ENCODE measurements around the gene ENTPD8.
"Not testable (repeated sequence)": the region's sequence is repeated elsewhere in the genome, so short reads cannot be mapped to it uniquely, and the experiment has no call there.

The ENTPD8 gene

DNA sequence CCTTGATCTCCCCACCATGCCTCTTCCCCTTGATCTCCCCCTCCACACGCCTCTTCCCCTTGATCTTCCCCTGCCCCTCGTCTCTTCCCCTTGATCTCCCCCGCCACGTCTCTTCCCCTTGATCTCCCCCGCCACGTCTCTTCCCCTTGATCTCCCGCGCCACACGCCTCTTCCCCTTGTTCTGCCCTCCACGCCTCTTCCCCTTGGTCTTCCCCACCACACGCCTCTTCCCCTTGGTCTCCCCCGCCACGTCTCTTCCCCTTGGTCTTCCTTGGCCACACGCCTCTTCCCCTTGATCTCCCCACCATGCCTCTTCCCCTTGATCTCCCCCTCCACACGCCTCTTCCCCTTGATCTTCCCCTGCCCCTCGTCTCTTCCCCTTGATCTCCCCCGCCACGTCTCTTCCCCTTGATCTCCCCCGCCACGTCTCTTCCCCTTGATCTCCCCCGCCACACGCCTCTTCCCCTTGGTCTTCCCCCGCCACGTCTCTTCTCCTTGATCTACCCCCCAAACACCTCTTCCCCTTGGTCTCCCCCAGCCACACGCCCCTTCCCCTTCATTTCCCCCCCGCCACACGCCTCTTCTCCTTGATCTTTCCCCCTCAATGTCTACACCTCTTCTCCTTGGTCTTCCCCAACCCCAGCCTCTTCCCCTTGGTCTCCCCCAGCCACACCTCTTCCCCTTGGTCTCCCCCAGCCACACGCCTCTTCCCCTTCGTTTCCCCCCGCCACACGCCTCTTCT lies 10.3 kb upstream of the ENTPD8 start:
- in situ Hi-C loops (cut with HindIII; ENCODE audit: low pct_ligation_motif_present, low pct_unique_long_range_greater_than_20kb, low sequenced_read_pairs); DNase-seq: not testable (repeated sequence)

GRCh38 chr9:137450539-137451222 lies 9.5 kb upstream of the ENTPD8 start:
- in situ Hi-C loops (cut with HindIII; ENCODE audit: low pct_ligation_motif_present, low pct_unique_long_range_greater_than_20kb, low sequenced_read_pairs); DNase-seq: not testable (repeated sequence)

- no peak for DNase-seq
- in situ Hi-C loops (cut with HindIII; ENCODE audit: low pct_ligation_motif_present, low pct_unique_long_range_greater_than_20kb, low sequenced_read_pairs) = no loop called here
Observed at GRCh38 chr9:137449931-137450538, 8.9 kb upstream of the ENTPD8 start.

DNA sequence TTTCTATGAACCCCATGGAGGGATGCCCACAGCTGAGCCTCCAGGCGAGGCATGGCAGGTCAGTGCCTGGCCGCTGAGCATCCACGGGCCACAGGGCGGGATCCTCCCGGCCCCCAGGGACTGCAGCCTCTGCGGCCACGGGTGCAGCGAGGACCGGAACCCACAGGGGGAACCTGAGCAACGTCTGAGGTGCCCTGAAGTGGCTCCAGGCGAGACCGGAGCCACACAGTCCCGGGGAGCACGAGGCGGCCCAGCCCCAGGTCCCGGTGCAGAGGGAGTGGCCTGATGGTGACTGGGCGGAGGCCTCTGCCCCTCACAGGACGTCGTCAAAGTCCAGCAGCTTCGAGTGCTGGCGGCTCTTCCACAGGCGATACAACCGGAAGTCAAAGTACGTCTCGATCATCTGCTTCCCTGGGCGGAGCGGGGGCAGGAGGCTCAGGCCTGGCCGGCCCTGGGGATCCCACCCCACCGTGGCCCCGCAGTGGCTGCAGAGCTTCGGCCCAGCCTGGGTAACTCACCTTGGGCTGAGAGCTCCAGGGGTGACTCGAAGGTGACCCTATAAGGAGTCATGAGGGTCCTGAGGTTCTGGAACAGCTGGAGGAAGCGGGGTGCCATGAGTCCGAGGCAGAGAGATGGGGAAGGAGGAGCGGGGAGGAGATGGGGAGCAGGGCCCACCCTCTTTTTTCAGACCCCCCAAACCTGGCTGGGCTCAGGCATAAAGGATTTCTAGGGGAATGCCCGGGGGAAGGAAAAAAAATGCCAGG lies 8.1 kb upstream of the ENTPD8 start:
- DNase-seq = no peak
- in situ Hi-C loops (cut with HindIII; ENCODE audit: low pct_ligation_motif_present, low pct_unique_long_range_greater_than_20kb, low sequenced_read_pairs) = no loop called here

GRCh38 chr9:137448602-137448962 lies 7.4 kb upstream of the ENTPD8 start:
- no peak for DNase-seq
- in situ Hi-C loops (cut with HindIII; ENCODE audit: low pct_ligation_motif_present, low pct_unique_long_range_greater_than_20kb, low sequenced_read_pairs) = no loop called here

DNA sequence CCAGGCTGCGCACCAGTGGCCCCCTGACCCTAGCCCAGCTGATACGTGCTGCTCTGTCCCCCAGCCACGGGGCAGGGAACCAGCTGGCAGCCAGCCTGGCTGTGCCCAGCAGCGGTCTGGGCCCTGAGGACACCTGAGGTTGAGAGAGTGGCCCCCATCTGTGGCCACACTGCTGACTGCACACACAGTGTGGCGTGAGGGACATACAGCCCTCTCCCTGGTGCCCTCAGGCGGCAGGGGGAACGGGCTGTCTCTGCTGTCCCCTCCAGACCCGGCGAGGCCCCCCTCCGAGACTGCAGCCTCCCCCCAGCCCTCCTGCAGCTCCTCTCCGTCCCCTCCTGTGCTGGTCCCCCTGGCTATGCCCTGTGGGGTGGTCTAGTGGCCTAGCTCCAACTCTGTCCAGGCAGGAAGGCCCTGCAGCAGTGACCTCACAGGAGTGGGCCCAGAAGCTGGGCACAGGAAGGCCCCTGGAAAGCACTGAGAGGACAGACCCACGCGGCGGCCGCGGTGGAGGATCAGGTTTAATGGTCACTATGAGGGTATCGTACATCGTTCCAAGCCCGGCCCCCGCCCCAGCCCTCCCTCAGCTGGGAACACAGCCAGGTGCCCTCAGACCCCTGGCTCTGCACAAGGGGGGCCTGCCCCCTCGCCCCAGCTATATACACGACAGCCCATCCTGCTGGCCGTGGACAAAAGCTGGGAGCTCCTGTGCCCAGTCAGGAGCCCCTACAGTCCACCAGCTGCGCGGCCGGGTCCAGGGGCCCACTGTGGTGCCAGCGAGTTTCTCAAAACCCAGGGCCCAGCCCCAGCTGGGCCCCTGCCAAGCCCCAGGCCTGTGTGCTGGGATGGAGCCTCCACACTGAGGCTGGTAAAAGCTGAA lies 6.8 kb upstream of the ENTPD8 start:
- DNase-seq = no peak
- in situ Hi-C loops (cut with HindIII; ENCODE audit: low pct_ligation_motif_present, low pct_unique_long_range_greater_than_20kb, low sequenced_read_pairs) = no loop called here

GRCh38 chr9:137446851-137447471 lies 5.8 kb upstream of the ENTPD8 start:
- no peak for DNase-seq
- in situ Hi-C loops (cut with HindIII; ENCODE audit: low pct_ligation_motif_present, low pct_unique_long_range_greater_than_20kb, low sequenced_read_pairs) = no loop called here

- in situ Hi-C loops (cut with HindIII; ENCODE audit: low pct_ligation_motif_present, low pct_unique_long_range_greater_than_20kb, low sequenced_read_pairs) = no loop called here
- no peak for DNase-seq
Observed at GRCh38 chr9:137445930-137446431, 4.8 kb upstream of the ENTPD8 start.

DNA sequence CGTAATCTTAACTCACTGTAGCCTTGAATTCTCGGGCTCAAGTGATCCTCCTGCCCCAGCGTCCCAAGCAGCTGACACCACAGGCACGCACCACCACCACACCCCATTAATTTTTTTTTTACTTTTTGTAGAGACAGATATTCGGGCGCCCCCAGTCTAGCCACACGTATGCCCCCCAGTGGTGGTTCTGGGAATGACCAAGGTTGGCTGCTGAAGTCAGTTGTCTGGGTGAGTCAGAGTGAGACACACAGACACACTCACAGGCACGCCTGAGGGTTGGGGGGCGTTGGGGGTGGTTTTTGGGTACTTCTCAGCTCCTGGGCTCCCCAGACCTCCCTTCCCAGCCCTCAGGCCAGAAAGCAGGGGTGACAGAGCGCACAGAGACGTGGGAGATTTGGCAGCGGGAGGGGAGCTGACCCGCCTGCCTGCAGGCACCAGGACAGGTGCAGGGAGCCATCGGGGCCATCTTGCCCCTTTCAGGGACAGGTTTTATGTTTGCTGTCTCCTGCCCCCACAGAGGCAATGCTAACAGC lies 4.2 kb upstream of the ENTPD8 start:
- in situ Hi-C loops (cut with HindIII; ENCODE audit: low pct_ligation_motif_present, low pct_unique_long_range_greater_than_20kb, low sequenced_read_pairs) = no loop called here
- peak; percentile 69 for DNase-seq

DNA sequence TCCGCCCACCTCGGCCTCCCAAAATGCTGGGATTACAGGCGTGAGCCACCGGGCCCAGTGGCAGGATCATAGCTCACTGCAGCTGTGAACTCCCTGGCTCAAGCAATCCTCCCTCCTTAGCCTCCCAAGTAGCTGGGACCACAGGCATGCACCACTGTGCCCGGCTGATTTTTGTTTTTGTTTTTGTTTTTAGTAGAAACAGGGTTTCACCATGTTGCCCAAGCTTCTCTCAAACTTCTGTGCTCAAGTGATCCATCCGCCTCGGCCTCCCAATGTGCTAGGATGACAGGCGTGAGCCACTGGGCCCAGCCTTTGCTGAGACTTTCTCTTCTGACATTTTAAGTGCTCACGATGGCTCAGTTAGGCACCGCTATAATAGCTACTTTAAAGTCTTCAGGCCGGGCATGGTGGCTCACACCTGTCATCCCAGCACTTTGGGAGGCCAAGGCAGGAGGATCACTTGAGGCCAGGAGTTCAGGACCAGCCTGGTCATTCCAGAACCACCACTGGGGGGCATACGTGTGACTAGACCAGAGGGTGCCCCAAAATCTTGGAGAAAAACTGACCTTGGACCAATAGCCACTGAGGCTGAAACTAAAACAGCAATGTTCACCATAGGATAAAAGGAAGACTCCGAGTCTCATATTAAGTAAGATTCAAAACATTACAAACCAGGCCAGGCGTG lies 3.1 kb upstream of the ENTPD8 start:
- DNase-seq = no peak
- in situ Hi-C loops (cut with HindIII; ENCODE audit: low pct_ligation_motif_present, low pct_unique_long_range_greater_than_20kb, low sequenced_read_pairs) = no loop called here

DNA sequence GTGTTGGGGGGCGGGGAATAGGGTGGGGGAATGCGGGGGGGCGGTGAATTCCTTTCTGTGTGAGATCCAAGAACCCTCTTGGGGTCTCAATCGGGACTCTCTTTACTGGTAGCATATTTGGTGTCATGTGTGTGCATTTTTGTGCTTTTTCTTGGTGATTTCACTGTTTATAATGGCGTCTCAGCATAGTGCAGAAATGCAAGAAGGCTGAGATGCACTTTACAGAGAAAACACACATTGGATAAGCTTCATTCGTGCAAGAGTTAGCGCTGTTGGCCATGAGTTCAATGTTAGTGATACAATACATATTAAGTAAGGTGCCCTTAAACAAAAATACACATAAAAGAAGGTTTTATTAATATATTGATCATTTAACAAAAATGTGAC lies 771 bp upstream of the ENTPD8 start:
- in situ Hi-C loops (cut with HindIII; ENCODE audit: low pct_ligation_motif_present, low pct_unique_long_range_greater_than_20kb, low sequenced_read_pairs) = no loop called here
- no peak for DNase-seq

GRCh38 chr9:137439158-137439714 lies 1.9 kb downstream of the ENTPD8 start:
- no peak for DNase-seq
- in situ Hi-C loops (cut with HindIII; ENCODE audit: low pct_ligation_motif_present, low pct_unique_long_range_greater_than_20kb, low sequenced_read_pairs) = no loop called here

DNA sequence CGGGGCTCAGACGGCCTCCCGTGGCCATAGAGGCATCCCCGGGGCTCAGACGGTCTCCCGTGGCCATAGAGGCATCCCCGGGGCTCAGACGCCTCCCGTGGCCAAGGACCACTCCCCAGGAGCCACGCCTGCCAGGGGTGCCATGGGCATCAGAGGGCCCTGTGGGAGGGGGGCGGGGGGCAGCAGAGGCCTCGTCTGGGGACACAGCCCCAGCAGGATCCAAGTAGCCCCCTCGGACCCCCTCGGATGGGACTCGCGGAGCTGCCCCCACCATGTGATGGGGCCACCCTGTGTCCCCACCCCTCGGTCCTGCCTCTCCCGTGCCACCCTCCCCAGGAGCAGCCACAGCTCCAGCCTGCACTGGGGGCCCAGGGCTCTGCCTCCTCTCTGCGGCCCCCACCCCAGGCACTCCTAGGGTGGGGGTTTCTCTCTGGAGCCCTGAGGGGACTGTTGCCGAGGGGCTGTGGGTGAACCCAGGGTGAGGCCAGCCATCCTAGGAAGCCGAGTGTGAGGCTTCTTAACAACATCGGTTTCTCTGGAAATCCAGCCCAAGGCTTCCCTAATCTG lies 2.5 kb downstream of the ENTPD8 start:
- in situ Hi-C loops (cut with HindIII; ENCODE audit: low pct_ligation_motif_present, low pct_unique_long_range_greater_than_20kb, low sequenced_read_pairs) = no loop called here

DNA sequence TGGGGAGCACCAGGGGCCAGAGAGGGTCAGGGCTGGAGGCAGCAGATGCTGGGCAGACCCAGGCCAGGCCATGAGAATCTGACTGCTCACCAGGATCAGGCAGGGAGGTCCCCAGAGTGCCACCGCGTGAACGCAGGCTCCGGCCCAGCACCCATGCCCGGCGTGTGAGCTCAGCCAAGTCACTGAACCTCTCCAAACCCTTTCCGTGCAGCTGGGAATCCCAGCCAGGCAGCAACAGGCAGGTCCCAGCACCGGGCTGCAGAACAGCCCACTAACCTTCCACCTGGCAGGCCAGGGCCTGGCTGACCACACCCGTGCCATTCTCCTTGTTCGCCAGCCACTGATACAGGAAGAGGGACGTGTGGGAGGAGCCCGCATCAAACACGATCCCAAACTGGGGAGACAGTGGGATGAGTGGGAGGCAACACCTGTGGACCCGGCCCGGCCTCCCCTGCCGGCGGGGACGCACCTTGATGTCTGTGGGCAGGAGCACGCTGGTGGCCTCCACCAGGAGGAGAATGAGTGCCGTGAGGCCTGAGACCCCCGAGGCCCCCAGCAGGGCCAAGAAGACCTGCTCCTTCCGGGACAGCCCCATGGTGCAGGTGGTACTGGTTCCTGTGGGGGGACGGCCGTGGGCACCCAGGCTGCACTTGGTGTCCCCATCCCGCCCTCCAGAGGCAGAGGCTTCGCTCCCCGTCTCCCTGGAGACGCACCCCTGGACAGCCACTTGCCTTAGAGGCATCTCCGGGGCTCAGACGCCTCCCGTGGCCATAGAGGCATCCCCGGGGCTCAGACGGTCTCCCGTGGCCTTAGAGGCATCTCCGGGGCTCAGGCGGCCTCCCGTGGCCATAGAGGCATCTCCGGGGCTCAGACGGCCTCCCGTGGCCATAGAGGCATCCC lies 3.2 kb downstream of the ENTPD8 start:
- in situ Hi-C loops (cut with HindIII; ENCODE audit: low pct_ligation_motif_present, low pct_unique_long_range_greater_than_20kb, low sequenced_read_pairs) = no loop called here
- DNase-seq = peak; percentile 21

More for the DNA sequence above, 2.5 kb downstream of the ENTPD8 start:
- no peak for DNase-seq

DNA sequence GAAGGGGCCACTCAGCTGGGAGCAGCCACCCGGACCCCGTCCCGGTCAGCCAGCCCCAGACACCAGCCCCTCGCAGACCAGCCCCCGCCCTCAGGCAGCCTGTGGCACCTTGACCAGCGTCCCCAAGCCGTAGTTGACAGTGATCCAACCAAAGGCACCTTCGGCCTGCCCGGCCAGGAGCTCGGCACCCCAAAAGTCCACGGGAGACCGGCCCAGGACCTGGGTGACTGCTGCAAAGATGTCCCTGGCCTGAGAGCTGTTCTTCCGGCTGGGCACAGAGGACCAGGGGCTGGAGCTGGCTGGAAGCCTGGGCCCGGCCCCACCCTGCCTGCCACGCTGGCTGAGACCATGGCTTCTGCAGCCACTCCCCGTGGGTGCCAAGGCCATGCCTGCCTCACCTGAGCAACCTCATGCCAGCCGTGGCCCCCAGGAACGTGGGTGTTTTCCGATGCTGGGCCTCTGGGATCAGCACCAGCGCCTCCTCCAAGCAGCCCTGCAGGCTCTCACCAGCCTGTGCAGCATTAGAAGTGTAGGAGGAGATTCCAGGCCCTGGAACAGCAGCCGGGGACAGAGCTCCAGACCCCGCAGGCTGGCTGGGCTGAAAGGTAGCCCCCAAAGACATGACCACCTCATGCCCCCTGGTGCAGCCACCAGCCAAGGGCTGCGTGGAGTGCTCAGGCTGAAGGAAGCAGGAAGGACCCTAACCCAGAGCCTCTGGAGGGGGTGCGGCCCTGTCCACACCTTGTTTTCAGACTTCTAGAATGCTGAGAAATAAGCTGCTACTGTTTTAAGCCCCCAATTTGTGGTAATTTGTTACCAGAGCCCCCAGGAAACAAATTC lies 4.2 kb downstream of the ENTPD8 start:
- DNase-seq = no peak
- in situ Hi-C loops (cut with HindIII; ENCODE audit: low pct_ligation_motif_present, low pct_unique_long_range_greater_than_20kb, low sequenced_read_pairs) = no loop called here

Data from ACHN (cell line).